GM23338 (cell line): ENCODE data around the gene GSN. TPM values are rescaled to one million over a fixed set of nuclear protein-coding genes. Genes with fewer than 3 reads are reported as not detected.

Experiments
- ATAC-seq: fragments of 200-7000 bp; cut with Tn5 transposase; 3 replicates; pipeline ENCODE4 v1.9.1; 2020
- DNase-seq: peaks from one replicate; pipeline ENCODE4 v3.0.0-alpha.2; 2015; ENCODE audit warnings: low spot score
- H2AFZ ChIP-seq: fragments of 200-600 bp; sonication (generic); 2 replicates; pipeline ENCODE4 v1.8.0; 2016; ENCODE audit warnings: antibody characterized with exemption, mild to moderate bottlenecking, moderate library complexity
- H3F3A ChIP-seq: fragments of 200-600 bp; sonication (generic); replicated peaks from 2 replicates; pipeline ENCODE4 v1.8.0; 2017; ENCODE audit warnings: antibody characterized with exemption, mixed run types, low read depth
- H3K27ac ChIP-seq: fragments of 200-600 bp; sonication (generic); 2 replicates; pipeline ENCODE4 v1.6.1; 2016; ENCODE audit warnings: low read depth
- H3K27me3 ChIP-seq: fragments of 200-600 bp; sonication (generic); 2 replicates; pipeline ENCODE4 v1.8.0; 2016; ENCODE audit warnings: mild to moderate bottlenecking, mixed run types, moderate library complexity; ENCODE audit not compliant: insufficient read depth
- H3K36me3 ChIP-seq: fragments of 200-600 bp; sonication (generic); 2 replicates; pipeline ENCODE4 v1.8.0; 2016; ENCODE audit warnings: mild to moderate bottlenecking; ENCODE audit not compliant: insufficient read depth
- H3K4me1 ChIP-seq: fragments of 200-600 bp; sonication (generic); 2 replicates; pipeline ENCODE4 v1.8.0; 2016; ENCODE audit warnings: mild to moderate bottlenecking, moderate library complexity; ENCODE audit not compliant: insufficient read depth
- H3K4me2 ChIP-seq: fragments of 200-600 bp; sonication (generic); 2 replicates; pipeline ENCODE4 v1.7.1; 2017; ENCODE audit warnings: mixed run types
- H3K4me3 ChIP-seq: fragments of 200-600 bp; sonication (generic); 2 replicates; pipeline ENCODE4 v1.6.1; 2016; ENCODE audit warnings: mixed run types
- H3K79me2 ChIP-seq: fragments of 200-600 bp; sonication (generic); replicated peaks from 2 replicates; pipeline ENCODE4 v1.8.0; 2017; ENCODE audit warnings: mild to moderate bottlenecking; ENCODE audit not compliant: insufficient read depth
- H3K9me2 ChIP-seq: fragments of 200-600 bp; sonication (generic); 2 replicates; pipeline ENCODE4 v1.8.0; 2017; ENCODE audit not compliant: insufficient read depth
- H4K20me1 ChIP-seq: fragments of 200-600 bp; sonication (generic); replicated peaks from 2 replicates; pipeline ENCODE4 v1.8.0; 2017; ENCODE audit warnings: mild to moderate bottlenecking; ENCODE audit not compliant: insufficient read depth
- H3K27ac Mint-ChIP-seq: 2 replicates; pipeline ENCODE4 v1.8.0; 2020; ENCODE audit warnings: inconsistent platforms, mild to moderate bottlenecking, moderate library complexity, mixed read lengths
- H3K27me3 Mint-ChIP-seq: 3 replicates; pipeline ENCODE4 v1.8.0; 2022; ENCODE audit warnings: low read depth, mild to moderate bottlenecking, moderate library complexity, mixed read lengths, inconsistent platforms; ENCODE audit not compliant: insufficient read depth, poor library complexity
- H3K36me3 Mint-ChIP-seq: 3 replicates; pipeline ENCODE4 v1.8.0; 2021; ENCODE audit warnings: low read depth, mild to moderate bottlenecking, inconsistent platforms, moderate library complexity, mixed read lengths
- H3K4me1 Mint-ChIP-seq: 3 replicates; pipeline ENCODE4 v1.8.0; 2020; ENCODE audit warnings: mild to moderate bottlenecking, inconsistent platforms, mixed read lengths
- H3K4me3 Mint-ChIP-seq: 3 replicates; pipeline ENCODE4 v1.8.0; 2021; ENCODE audit warnings: moderate library complexity, mild to moderate bottlenecking, inconsistent platforms, mixed read lengths
- H3K9me3 Mint-ChIP-seq: 3 replicates; pipeline ENCODE4 v1.8.0; 2020; ENCODE audit warnings: moderate library complexity, mild to moderate bottlenecking, inconsistent platforms, mixed read lengths
- CREB1 ChIP-seq: fragments of 250-450 bp; sonication (Bioruptor Pico); IDR thresholded peaks from 2 replicates; pipeline ENCODE4 v1.5.0; 2020; ENCODE audit warnings: low read depth, mild to moderate bottlenecking, moderate library complexity
- NANOG ChIP-seq: IDR thresholded peaks from 2 replicates; pipeline ENCODE4 v1.6.1; 2016; ENCODE audit warnings: antibody characterized with exemption, borderline replicate concordance
- POLR2AphosphoS5 ChIP-seq: IDR thresholded peaks from 2 replicates; pipeline ENCODE4 v1.6.1; 2016; ENCODE audit warnings: antibody characterized with exemption, low read depth
- STAT1 ChIP-seq: IDR thresholded peaks from one replicate; pipeline ENCODE4 v1.6.1; 2016; ENCODE audit warnings: antibody characterized with exemption; ENCODE audit not compliant: unreplicated experiment
- ZNF114 ChIP-seq: fragments of 250-450 bp; sonication (Bioruptor Pico); IDR thresholded peaks from 2 replicates; pipeline ENCODE4 v1.5.0; 2020; ENCODE audit warnings: mild to moderate bottlenecking, moderate library complexity
- ZNF331 ChIP-seq: fragments of 250-450 bp; sonication (Bioruptor Pico); IDR thresholded peaks from 2 replicates; pipeline ENCODE4 v1.5.0; 2020; ENCODE audit warnings: low read depth, mild to moderate bottlenecking, moderate library complexity
- polyA plus RNA-seq: library from polyadenylated mRNA; unstranded; fragments of >200 nt; fragmentation: Nextera tagmentation; extraction: Ambion mirVana; gene quantifications from 2 replicates; pipeline ENCODE4 v1.2.1, GENCODE V29; 2016
- total RNA-seq: library from RNA; depleted of rRNA; stranded (reverse); fragments of >200 nt; shearing (Covaris generic); gene quantifications from 2 replicates; pipeline ENCODE4 v1.2.3, GENCODE V29; 2014
- TF ChIP-seq, protein P1 (sequence below), 2 experiments: fragments of 200-600 bp in 1 of 2; sonication (generic) in 1 of 2; conservative IDR thresholded peaks; 2 replicates each; pipeline versions ENCODE4 v1.5.1 to v1.6.1; 2016 to 2017; ENCODE audit warnings: antibody characterized with exemption in 2 of 2, low read depth in 2 of 2, mild to moderate bottlenecking in 2 of 2, moderate library complexity in 1 of 2
- TF ChIP-seq, protein P2 (sequence below): fragments of 250-450 bp; sonication (Bioruptor Pico); IDR thresholded peaks from 2 replicates; pipeline ENCODE4 v1.5.0; 2020; ENCODE audit warnings: mild to moderate bottlenecking, moderate library complexity
- TF ChIP-seq, protein P3 (sequence below): IDR thresholded peaks from 2 replicates; pipeline ENCODE4 v1.6.1; 2016; ENCODE audit warnings: antibody characterized with exemption

The GSN gene
- total and polyA plus RNA-seq, 2 experiments from 2014 or later, result 30.2 to 85.7 TPM

DNA sequence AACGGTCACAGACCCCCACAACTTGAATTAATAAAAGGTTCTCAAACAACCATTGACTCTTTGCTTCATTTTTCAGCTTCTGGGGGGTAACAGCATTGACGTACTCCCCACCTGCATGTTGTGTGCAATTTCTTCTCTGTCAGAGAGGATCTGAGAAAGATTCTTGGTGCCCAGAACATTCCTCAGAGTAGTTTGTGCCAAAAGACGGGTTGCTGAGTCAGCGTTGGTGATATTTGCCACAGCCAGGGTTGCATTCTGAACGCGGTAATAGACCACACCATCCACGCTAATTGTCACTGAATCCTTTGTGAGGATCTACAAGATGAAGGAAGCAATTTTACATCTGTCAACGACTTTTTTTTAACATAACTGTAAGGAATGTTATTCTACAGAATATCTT, 81.0 kb downstream of the GSN start (continued):
- TF ChIP-seq, protein P1, sequence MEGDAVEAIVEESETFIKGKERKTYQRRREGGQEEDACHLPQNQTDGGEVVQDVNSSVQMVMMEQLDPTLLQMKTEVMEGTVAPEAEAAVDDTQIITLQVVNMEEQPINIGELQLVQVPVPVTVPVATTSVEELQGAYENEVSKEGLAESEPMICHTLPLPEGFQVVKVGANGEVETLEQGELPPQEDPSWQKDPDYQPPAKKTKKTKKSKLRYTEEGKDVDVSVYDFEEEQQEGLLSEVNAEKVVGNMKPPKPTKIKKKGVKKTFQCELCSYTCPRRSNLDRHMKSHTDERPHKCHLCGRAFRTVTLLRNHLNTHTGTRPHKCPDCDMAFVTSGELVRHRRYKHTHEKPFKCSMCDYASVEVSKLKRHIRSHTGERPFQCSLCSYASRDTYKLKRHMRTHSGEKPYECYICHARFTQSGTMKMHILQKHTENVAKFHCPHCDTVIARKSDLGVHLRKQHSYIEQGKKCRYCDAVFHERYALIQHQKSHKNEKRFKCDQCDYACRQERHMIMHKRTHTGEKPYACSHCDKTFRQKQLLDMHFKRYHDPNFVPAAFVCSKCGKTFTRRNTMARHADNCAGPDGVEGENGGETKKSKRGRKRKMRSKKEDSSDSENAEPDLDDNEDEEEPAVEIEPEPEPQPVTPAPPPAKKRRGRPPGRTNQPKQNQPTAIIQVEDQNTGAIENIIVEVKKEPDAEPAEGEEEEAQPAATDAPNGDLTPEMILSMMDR (conservative IDR thresholded peaks at IDR 0.05; ENCODE audit: low read depth in 2 of 2), result no peak
- TF ChIP-seq, protein P2, sequence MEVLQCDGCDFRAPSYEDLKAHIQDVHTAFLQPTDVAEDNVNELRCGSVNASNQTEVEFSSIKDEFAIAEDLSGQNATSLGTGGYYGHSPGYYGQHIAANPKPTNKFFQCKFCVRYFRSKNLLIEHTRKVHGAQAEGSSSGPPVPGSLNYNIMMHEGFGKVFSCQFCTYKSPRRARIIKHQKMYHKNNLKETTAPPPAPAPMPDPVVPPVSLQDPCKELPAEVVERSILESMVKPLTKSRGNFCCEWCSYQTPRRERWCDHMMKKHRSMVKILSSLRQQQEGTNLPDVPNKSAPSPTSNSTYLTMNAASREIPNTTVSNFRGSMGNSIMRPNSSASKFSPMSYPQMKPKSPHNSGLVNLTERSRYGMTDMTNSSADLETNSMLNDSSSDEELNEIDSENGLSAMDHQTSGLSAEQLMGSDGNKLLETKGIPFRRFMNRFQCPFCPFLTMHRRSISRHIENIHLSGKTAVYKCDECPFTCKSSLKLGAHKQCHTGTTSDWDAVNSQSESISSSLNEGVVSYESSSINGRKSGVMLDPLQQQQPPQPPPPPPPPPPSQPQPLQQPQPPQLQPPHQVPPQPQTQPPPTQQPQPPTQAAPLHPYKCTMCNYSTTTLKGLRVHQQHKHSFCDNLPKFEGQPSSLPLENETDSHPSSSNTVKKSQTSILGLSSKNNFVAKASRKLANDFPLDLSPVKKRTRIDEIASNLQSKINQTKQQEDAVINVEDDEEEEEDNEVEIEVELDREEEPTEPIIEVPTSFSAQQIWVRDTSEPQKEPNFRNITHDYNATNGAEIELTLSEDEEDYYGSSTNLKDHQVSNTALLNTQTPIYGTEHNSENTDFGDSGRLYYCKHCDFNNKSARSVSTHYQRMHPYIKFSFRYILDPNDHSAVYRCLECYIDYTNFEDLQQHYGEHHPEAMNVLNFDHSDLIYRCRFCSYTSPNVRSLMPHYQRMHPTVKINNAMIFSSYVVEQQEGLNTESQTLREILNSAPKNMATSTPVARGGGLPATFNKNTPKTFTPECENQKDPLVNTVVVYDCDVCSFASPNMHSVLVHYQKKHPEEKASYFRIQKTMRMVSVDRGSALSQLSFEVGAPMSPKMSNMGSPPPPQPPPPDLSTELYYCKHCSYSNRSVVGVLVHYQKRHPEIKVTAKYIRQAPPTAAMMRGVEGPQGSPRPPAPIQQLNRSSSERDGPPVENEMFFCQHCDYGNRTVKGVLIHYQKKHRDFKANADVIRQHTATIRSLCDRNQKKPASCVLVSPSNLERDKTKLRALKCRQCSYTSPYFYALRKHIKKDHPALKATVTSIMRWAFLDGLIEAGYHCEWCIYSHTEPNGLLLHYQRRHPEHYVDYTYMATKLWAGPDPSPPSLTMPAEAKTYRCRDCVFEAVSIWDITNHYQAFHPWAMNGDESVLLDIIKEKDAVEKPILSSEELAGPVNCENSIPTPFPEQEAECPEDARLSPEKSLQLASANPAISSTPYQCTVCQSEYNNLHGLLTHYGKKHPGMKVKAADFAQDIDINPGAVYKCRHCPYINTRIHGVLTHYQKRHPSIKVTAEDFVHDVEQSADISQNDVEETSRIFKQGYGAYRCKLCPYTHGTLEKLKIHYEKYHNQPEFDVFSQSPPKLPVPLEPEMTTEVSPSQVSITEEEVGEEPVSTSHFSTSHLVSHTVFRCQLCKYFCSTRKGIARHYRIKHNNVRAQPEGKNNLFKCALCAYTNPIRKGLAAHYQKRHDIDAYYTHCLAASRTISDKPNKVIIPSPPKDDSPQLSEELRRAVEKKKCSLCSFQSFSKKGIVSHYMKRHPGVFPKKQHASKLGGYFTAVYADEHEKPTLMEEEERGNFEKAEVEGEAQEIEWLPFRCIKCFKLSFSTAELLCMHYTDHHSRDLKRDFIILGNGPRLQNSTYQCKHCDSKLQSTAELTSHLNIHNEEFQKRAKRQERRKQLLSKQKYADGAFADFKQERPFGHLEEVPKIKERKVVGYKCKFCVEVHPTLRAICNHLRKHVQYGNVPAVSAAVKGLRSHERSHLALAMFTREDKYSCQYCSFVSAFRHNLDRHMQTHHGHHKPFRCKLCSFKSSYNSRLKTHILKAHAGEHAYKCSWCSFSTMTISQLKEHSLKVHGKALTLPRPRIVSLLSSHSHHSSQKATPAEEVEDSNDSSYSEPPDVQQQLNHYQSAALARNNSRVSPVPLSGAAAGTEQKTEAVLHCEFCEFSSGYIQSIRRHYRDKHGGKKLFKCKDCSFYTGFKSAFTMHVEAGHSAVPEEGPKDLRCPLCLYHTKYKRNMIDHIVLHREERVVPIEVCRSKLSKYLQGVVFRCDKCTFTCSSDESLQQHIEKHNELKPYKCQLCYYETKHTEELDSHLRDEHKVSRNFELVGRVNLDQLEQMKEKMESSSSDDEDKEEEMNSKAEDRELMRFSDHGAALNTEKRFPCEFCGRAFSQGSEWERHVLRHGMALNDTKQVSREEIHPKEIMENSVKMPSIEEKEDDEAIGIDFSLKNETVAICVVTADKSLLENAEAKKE, result no peak
- TF ChIP-seq NANOG (no peak), CREB1 (CRISPR knock-in tag) (no peak)

DNA sequence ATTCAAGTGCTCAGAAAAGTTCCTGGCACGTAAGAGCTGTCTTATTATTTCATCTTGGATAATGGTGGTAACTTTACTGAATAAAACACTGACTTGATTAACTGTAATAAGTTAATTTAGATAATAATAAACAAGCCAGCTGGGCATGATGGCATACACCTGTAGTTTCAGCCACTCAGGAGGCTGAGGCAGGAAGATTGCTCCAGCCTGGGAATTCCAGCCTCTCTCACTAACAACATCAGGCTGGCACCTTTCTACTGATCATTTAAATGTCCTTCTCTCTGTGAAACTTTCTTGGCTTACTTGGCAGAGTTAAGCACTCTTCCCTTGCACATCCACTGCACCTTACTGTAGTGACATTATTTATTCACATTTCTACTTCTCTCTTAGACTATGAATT, 82.1 kb downstream of the GSN start:
- peaks cover 13% of the 10 kb centered on the region for H3K4me1 Mint-ChIP-seq
- no peak for ATAC-seq
- H3K9me2 ChIP-seq, result no peaks in the 10 kb centered on the region
- no peak overlapping the region for H2AFZ ChIP-seq
- no peaks in the 10 kb centered on the region for H4K20me1 ChIP-seq
- H3K27me3 ChIP-seq, result no peaks in the 10 kb centered on the region
- H3K9me3 Mint-ChIP-seq, result no peaks in the 10 kb centered on the region
- no peaks in the 10 kb centered on the region for H3K27me3 Mint-ChIP-seq
- no peak overlapping the region for H3K4me3 ChIP-seq
- no peaks in the 10 kb centered on the region; the same call in 2 of the 3 replicates for H3K36me3 Mint-ChIP-seq
- no peak overlapping the region for H3K27ac Mint-ChIP-seq
- H3K4me2 ChIP-seq, result no peak overlapping the region
- no peaks in the 10 kb centered on the region for H3F3A ChIP-seq
- DNase-seq, result no peak
- no peak overlapping the region for H3K4me3 Mint-ChIP-seq
- H3K79me2 ChIP-seq, result no peaks in the 10 kb centered on the region
- no peak overlapping the region for H3K27ac ChIP-seq
- peaks cover 7% of the 10 kb centered on the region; the same call in 1 of the 2 replicates for H3K36me3 ChIP-seq
- peaks cover 15% of the 10 kb centered on the region for H3K4me1 ChIP-seq
- TF ChIP-seq POLR2AphosphoS5 (no peak), NANOG (no peak), ZNF331 (no peak), CREB1 (CRISPR knock-in tag) (no peak), ZNF114 (no peak), STAT1 (no peak)
- TF ChIP-seq, protein P3, sequence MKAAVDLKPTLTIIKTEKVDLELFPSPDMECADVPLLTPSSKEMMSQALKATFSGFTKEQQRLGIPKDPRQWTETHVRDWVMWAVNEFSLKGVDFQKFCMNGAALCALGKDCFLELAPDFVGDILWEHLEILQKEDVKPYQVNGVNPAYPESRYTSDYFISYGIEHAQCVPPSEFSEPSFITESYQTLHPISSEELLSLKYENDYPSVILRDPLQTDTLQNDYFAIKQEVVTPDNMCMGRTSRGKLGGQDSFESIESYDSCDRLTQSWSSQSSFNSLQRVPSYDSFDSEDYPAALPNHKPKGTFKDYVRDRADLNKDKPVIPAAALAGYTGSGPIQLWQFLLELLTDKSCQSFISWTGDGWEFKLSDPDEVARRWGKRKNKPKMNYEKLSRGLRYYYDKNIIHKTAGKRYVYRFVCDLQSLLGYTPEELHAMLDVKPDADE, result no peak
- TF ChIP-seq, protein P1 (conservative IDR thresholded peaks at IDR 0.05; ENCODE audit: low read depth in 2 of 2), result no peak
